ENCODE results near the gene MRTFA. TPM values are rescaled to one million over a fixed set of nuclear protein-coding genes. Genes with fewer than 3 reads are reported as not detected.

The MRTFA gene
- 19.2 TPM for total RNA-seq
- long read RNA-seq, full-length matches to known transcripts, result 1 of 9 reads
- long read RNA-seq, partial matches to known transcripts, result 1 of 9 reads
- long read RNA-seq, other reads (novel, unspliced or antisense), result 7 of 9 reads

DNA sequence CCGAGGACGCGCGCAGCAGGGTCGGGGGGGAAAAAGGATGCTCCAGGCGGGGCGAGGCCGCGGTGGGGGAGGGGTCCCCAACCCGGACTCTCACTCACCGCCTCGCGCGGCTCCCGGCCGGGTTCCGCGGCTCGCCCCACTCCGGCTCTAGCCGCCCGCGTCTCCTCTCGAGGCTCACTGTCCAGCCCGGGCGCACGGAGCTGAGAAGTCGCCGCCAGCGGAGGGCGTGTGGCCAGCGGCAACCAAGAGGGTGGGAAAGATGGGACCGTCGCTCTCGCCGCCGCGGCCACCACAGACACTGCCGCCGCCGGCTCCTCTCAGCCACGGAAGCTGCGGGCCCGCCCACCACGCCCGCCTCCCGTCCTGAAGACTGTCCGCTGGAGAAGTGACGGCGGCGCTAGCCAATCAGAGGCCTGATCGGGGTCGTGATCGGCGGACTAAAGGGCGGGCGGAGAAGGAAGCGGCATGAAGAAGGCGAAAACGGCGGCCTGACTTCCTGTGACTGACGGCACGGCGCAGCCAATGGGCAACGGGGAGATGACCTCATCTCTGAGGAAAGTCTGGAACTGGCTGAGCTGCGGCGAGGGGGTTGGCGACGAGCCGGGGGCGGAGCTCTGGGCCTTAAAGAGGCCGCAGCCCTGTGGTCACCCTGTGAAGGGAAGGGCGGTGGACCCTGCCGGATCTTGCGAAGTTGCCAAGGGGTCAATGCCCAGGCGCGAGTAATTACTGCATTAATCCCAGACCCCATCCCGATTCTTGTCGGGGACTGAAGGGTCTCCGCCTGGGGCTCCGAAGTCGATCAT is at the start of gene MRTFA:
MRTFA (minus strand) TSS at position 340 of the 803 bp plus-strand sequence.
- Histone ChIP-seq H3K36me3 (no peaks in the 10 kb centered on the region), H3K4me3 (peak within 1 kb of the TSS; percentile 96), H3K4me1 (peaks cover 61% of the 10 kb centered on the region), H3K9me3 (replicated peaks) (no peaks in the 10 kb centered on the region), H3K27ac (replicated peaks) (peak within 1 kb of the TSS; percentile 93), H3K27me3 (ENCODE audit: low read depth) (no peaks in the 10 kb centered on the region)
- no peak for TF ChIP-seq CTCF (IDR thresholded peaks at IDR 0.05; ENCODE audit: borderline replicate concordance)
- intact Hi-C loops (cut with micrococcal nuclease), result no loop called here
- DNase-seq, result peak; percentile 100

- H3K36me3 ChIP-seq, result no peaks in the 10 kb centered on the region
- intact Hi-C loops (cut with micrococcal nuclease), result no loop called here
- H3K4me3 ChIP-seq, result no peak overlapping the region
- DNase-seq, result no peak
- H3K27ac ChIP-seq (replicated peaks), result no peak overlapping the region
- no peaks in the 10 kb centered on the region for H3K27me3 ChIP-seq (ENCODE audit: low read depth)
- H3K9me3 ChIP-seq (replicated peaks), result no peaks in the 10 kb centered on the region
- TF ChIP-seq CTCF (IDR thresholded peaks at IDR 0.05; ENCODE audit: borderline replicate concordance), result no peak
- peaks cover 12% of the 10 kb centered on the region for H3K4me1 ChIP-seq
These were observed 48.9 kb upstream of the MRTFA start for GRCh38 chr22:40685406-40685805.

DNA sequence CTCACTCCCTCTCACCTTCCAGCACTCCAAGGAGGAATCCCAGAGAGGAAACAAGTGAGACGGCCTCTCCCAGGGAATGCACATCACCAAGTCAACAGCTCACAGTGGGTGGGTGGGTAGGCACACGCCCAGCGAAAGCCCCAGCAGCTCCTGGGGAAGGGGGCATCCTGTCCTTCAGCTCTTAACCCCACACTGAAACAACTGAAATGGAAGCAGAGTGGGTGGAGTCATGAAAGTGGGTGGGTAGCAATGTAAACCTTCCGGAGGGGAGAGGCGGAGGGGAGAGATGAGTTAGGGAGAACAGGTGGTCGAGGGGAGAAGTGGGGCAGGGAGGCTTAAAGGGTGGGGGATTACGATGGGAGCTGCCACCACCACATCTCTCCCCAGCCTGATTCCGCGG is 48.2 kb upstream of the MRTFA start:
- no peak for TF ChIP-seq CTCF (IDR thresholded peaks at IDR 0.05; ENCODE audit: borderline replicate concordance)
- Histone ChIP-seq H3K4me1 (peaks cover 18% of the 10 kb centered on the region), H3K27ac (replicated peaks) (no peak overlapping the region), H3K4me3 (no peak overlapping the region), H3K36me3 (no peaks in the 10 kb centered on the region), H3K9me3 (replicated peaks) (no peaks in the 10 kb centered on the region), H3K27me3 (ENCODE audit: low read depth) (peaks cover 3% of the 10 kb centered on the region)
- intact Hi-C loops (cut with micrococcal nuclease), result loop anchor here (5.0 kb wide), 1 partner anchor 73 kb away; no protein-coding TSS in a partner anchor
- DNase-seq, result no peak

GRCh38 chr22:40681451-40681850 is 44.9 kb upstream of the MRTFA start:
- no peak overlapping the region for H3K4me3 ChIP-seq
- H3K27me3 ChIP-seq (ENCODE audit: low read depth), result peaks cover 15% of the 10 kb centered on the region
- intact Hi-C loops (cut with micrococcal nuclease), result loop anchor here (5.0 kb wide), 1 partner anchor 76 kb away; no protein-coding TSS in a partner anchor
- H3K4me1 ChIP-seq, result peaks cover 32% of the 10 kb centered on the region
- no peaks in the 10 kb centered on the region for H3K36me3 ChIP-seq
- no peak for DNase-seq
- no peak overlapping the region for H3K27ac ChIP-seq (replicated peaks)
- no peak for TF ChIP-seq CTCF (IDR thresholded peaks at IDR 0.05; ENCODE audit: borderline replicate concordance)
- H3K9me3 ChIP-seq (replicated peaks), result no peaks in the 10 kb centered on the region

DNA sequence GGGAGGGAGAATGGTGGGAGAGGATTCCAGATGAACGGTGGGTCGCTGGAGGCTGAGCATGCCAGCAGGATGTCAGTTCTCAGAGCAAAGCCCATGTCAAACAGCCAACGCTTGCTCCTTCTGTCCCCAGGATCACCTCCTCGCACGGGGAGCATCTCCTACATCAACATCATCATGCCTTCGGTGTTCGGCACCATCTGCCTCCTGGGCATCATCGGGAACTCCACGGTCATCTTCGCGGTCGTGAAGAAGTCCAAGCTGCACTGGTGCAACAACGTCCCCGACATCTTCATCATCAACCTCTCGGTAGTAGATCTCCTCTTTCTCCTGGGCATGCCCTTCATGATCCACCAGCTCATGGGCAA is 44.3 kb upstream of the MRTFA start:
- intact Hi-C loops (cut with micrococcal nuclease), result loop anchor here (5.0 kb wide), 1 partner anchor 76 kb away; no protein-coding TSS in a partner anchor
- DNase-seq, result no peak

More for the DNA sequence above, 44.3 kb upstream of the MRTFA start:
- Histone ChIP-seq H3K4me3 (no peak overlapping the region), H3K4me1 (peaks cover 32% of the 10 kb centered on the region), H3K36me3 (no peaks in the 10 kb centered on the region), H3K9me3 (replicated peaks) (no peaks in the 10 kb centered on the region), H3K27me3 (ENCODE audit: low read depth) (peaks cover 15% of the 10 kb centered on the region), H3K27ac (replicated peaks) (no peak overlapping the region)
- TF ChIP-seq CTCF (IDR thresholded peaks at IDR 0.05; ENCODE audit: borderline replicate concordance), result no peak

Data from left ventricle myocardium inferior (tissue), 1 donor.